ENCODE measurements around the gene NECTIN1.
"Not testable (repeated sequence)": the region's sequence is repeated elsewhere in the genome, so short reads cannot be mapped to it uniquely, and the experiment has no call there.

The NECTIN1 gene

DNA sequence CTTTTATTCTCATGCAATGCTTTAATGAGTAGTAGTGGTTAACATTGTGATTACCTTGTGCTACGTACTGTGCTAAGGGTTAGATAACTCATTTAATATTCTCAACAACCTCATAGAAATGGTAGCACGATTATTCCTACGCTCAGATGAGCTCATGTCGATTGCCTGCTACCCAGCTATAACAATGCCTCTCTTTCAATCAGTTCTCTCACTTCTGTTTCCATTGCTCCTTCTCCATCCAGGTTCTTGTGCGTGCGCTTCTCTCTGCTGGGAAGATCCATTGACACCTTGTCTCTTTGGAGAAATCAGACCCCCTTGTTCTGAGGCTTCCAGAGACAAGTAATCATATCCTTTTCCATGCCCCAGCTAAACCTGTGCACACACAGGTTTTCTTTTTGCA lies 120.8 kb downstream of the NECTIN1 start:
- peaks cover 10% of the 10 kb centered on the region for H3K27me3 ChIP-seq
- H3K9me3 ChIP-seq: no peaks in the 10 kb centered on the region
- no peaks in the 10 kb centered on the region for H3K36me3 ChIP-seq
- TF ChIP-seq, protein P1, sequence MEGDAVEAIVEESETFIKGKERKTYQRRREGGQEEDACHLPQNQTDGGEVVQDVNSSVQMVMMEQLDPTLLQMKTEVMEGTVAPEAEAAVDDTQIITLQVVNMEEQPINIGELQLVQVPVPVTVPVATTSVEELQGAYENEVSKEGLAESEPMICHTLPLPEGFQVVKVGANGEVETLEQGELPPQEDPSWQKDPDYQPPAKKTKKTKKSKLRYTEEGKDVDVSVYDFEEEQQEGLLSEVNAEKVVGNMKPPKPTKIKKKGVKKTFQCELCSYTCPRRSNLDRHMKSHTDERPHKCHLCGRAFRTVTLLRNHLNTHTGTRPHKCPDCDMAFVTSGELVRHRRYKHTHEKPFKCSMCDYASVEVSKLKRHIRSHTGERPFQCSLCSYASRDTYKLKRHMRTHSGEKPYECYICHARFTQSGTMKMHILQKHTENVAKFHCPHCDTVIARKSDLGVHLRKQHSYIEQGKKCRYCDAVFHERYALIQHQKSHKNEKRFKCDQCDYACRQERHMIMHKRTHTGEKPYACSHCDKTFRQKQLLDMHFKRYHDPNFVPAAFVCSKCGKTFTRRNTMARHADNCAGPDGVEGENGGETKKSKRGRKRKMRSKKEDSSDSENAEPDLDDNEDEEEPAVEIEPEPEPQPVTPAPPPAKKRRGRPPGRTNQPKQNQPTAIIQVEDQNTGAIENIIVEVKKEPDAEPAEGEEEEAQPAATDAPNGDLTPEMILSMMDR (IDR thresholded peaks at IDR 0.05): no peak
- H3K27ac ChIP-seq: no peak overlapping the region
- no peaks in the 10 kb centered on the region for H3K4me1 ChIP-seq (ENCODE audit: control insufficient read depth in 1 of 2, insufficient read depth in 1 of 2, low read depth in 1 of 2, low read length in 1 of 2)
- no peak overlapping the region for H3K4me3 ChIP-seq (ENCODE audit: low read depth in 1 of 2, low read length in 1 of 2)

DNA sequence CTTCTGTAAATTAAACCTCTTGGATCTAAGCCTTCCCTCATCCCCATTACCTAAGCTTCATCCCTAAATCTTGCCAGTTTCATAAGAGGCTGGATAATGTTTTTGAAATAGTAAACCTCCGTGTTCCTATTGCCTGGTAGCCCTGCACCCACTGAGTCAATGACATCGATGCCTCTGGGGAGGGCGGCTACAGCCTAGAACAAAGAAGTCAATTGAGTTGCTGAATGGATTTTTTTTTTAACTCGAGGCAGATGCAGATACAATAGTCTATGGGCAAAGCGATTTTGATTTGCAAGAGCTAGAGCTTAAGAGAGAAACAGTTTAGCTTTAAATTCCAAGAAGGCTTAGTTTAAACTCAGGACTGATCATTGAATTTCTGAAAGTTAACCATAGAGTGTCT lies 121.3 kb downstream of the NECTIN1 start:
- H3K36me3 ChIP-seq: no peaks in the 10 kb centered on the region
- no peaks in the 10 kb centered on the region for H3K9me3 ChIP-seq
- no peak overlapping the region for H3K27ac ChIP-seq
- TF ChIP-seq, protein P1 (IDR thresholded peaks at IDR 0.05): no peak
- H3K27me3 ChIP-seq: peaks cover 10% of the 10 kb centered on the region
- H3K4me3 ChIP-seq (ENCODE audit: low read depth in 1 of 2, low read length in 1 of 2): no peak overlapping the region
- H3K4me1 ChIP-seq (ENCODE audit: control insufficient read depth in 1 of 2, insufficient read depth in 1 of 2, low read depth in 1 of 2, low read length in 1 of 2): no peaks in the 10 kb centered on the region

DNA sequence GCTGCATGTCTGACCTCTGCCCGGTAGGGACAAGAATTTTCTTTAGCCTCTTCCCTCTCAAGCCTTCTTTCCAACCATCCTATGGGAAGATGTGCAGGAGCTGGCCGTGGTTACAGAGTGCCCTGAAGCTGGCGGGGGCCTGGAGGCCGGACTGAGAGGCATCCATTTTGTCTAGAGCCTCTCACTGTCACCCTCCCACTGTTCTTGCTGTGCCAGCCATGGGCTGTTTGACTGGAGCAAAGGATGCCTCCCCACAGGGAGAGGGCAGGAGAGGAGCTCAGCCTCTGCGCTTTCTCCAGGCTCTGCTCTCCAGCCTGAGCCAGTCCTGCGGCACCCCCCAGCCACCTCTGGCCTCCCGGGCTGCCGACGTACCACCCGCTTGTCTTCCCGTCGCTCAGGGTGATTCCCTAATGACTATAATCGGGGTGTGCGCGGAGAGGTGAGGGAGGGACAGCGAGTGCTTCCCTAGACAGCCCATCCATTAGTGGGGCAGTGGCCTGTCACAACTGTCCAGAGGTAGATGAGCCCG lies 123.8 kb downstream of the NECTIN1 start:
- H3K4me1 ChIP-seq (ENCODE audit: control insufficient read depth in 1 of 2, insufficient read depth in 1 of 2, low read depth in 1 of 2, low read length in 1 of 2): no peaks in the 10 kb centered on the region
- no peak overlapping the region for H3K4me3 ChIP-seq (ENCODE audit: low read depth in 1 of 2, low read length in 1 of 2)
- no peak overlapping the region for H3K27ac ChIP-seq
- TF ChIP-seq, protein P1 (IDR thresholded peaks at IDR 0.05): no peak
- no peaks in the 10 kb centered on the region for H3K9me3 ChIP-seq
- H3K27me3 ChIP-seq: peaks cover 10% of the 10 kb centered on the region
- H3K36me3 ChIP-seq: no peaks in the 10 kb centered on the region

DNA sequence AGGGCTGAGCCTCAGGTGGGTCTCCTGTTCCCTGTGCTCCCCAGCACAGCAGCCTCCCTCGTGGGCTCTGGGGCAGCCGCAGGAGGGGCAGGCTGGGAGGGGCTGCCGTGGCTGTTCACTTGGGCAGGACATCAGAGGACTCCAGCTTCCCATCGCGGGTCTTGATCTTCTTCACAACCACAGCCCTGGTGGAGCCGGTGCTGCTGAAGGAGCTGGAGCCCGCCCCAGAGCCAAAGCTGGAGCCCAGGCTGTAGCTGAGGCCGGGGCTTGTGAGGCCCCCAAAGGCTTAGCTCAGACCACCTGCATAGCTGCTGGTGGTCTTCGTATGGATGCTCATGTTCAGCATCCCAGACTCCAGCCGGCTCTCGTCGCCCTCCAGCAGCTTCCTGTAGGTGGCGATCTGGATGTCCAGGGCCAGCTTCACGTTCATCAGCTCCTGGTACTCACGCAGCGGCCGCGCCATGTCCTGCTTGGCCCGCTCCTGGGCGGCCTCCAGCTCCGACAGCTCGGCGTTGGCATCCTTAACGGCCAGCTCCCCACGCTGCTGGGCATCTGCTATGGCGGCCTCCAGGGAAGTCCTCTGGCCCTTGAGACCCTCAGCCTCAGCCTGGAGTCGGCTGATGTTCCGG lies 126.1 kb downstream of the NECTIN1 start:
- Histone ChIP-seq H3K9me3 (no peaks in the 10 kb centered on the region), H3K27ac (no peak overlapping the region), H3K27me3 (peaks cover 10% of the 10 kb centered on the region), H3K36me3 (no peaks in the 10 kb centered on the region), H3K4me1 (ENCODE audit: control insufficient read depth in 1 of 2, insufficient read depth in 1 of 2, low read depth in 1 of 2, low read length in 1 of 2) (no peaks in the 10 kb centered on the region), H3K4me3 (ENCODE audit: low read depth in 1 of 2, low read length in 1 of 2) (no peak overlapping the region)
- TF ChIP-seq, protein P1 (IDR thresholded peaks at IDR 0.05): no peak

DNA sequence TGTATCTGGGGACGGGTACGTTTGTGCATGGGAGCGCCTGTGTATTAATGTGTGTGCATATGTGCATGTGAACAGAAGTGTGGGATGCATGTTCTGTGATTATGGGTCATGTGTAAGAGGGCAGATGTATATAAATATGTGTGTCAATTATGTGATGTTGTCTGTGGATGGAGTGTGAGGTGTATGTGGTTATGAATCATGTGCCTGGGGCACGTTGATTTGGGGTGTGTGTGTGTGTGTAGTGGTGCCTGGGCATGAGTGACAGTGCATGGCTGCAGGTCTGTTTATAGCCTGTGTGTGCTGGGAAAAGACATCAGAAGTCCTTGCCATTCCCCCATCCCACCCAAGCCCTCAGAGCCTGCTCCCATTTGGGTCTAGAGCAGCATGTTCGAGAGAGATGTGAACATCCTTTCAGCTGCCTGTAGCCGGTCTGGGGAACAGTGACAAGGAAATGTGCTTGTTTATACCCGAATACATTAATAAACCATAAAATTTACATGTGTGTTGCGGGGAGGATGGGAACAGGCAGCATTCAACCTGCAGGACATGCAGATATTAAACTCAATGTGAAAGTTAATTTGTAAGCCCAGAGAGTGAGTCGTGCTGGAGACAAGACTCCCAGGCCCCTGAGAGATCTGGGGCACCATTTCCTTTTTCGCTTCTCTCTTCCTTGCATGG lies 129.0 kb downstream of the NECTIN1 start:
- Histone ChIP-seq H3K36me3 (no peaks in the 10 kb centered on the region), H3K27me3 (no peaks in the 10 kb centered on the region), H3K9me3 (no peaks in the 10 kb centered on the region), H3K27ac (no peak overlapping the region), H3K4me3 (ENCODE audit: low read depth in 1 of 2, low read length in 1 of 2) (no peak overlapping the region), H3K4me1 (ENCODE audit: control insufficient read depth in 1 of 2, insufficient read depth in 1 of 2, low read depth in 1 of 2, low read length in 1 of 2) (no peaks in the 10 kb centered on the region)
- TF ChIP-seq, protein P1 (IDR thresholded peaks at IDR 0.05): no peak

DNA sequence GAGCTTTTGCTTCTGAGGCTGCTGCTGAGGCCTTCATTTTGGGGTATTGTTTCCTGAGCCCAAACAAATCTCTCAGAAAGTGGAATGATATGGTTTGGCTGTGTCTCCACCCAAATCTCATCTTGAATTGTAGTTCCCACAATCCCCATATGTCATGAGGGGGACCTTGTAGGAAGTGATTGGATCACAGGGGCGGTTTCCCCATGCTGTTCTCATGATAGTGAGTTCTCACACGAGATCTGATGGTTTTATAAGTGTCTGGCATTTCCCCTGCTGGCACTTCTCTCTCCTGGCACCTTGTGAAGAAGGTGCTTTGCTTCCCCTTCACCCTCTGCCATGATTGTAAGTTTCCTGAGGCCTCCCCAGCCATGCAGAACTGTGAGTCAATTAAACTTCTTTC lies 133.1 kb downstream of the NECTIN1 start:
- H3K27ac ChIP-seq: not testable (repeated sequence)

More for the DNA sequence above, 133.1 kb downstream of the NECTIN1 start:
- H3K36me3 ChIP-seq; H3K27me3 ChIP-seq; H3K4me3 ChIP-seq (ENCODE audit: low read depth in 1 of 2, low read length in 1 of 2); H3K4me1 ChIP-seq (ENCODE audit: control insufficient read depth in 1 of 2, insufficient read depth in 1 of 2, low read depth in 1 of 2, low read length in 1 of 2); H3K9me3 ChIP-seq: not testable (repeated sequence)

All from neutrophil (primary cell).